ENCODE results near the gene TTLL5.

Gene TTLL5

DNA sequence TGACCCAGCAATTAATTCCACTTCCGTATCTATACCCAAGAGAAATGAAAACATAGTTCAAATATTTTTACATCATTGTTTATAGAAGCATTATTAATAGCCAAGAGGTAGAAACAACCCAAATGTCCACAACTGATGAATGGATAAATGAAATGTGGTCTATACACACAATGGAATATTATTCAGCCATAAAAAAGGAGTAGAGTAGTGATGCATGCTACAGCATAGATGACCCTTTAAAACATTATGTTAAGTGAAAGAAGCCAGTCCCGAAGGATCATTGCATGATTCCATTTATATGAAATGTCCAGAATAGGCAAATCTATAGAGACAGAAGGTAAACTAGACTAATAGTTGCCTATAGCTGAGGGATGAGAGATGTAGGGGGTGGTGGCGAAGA is 291.4 kb downstream of the TTLL5 start:
- TF ChIP-seq TAF1 (IDR thresholded peaks at IDR 0.05; ENCODE audit: low read depth), result no peak
- TF ChIP-seq, protein P1, sequence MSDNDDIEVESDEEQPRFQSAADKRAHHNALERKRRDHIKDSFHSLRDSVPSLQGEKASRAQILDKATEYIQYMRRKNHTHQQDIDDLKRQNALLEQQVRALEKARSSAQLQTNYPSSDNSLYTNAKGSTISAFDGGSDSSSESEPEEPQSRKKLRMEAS (IDR thresholded peaks at IDR 0.05), result no peak
- no peak for TF ChIP-seq CEBPB (IDR thresholded peaks at IDR 0.05)
- no peak for TF ChIP-seq YY1 (IDR thresholded peaks at IDR 0.05; ENCODE audit: low read depth)
- TF ChIP-seq TCF12 (IDR thresholded peaks at IDR 0.05; ENCODE audit: low read depth), result no peak
- TF ChIP-seq CREB1 (IDR thresholded peaks at IDR 0.05; ENCODE audit: low read depth), result no peak
- no peak for TF ChIP-seq RAD21 (IDR thresholded peaks at IDR 0.05; ENCODE audit: low read depth)
- TF ChIP-seq NFIC (IDR thresholded peaks at IDR 0.05), result no peak
- TF ChIP-seq, protein P2, sequence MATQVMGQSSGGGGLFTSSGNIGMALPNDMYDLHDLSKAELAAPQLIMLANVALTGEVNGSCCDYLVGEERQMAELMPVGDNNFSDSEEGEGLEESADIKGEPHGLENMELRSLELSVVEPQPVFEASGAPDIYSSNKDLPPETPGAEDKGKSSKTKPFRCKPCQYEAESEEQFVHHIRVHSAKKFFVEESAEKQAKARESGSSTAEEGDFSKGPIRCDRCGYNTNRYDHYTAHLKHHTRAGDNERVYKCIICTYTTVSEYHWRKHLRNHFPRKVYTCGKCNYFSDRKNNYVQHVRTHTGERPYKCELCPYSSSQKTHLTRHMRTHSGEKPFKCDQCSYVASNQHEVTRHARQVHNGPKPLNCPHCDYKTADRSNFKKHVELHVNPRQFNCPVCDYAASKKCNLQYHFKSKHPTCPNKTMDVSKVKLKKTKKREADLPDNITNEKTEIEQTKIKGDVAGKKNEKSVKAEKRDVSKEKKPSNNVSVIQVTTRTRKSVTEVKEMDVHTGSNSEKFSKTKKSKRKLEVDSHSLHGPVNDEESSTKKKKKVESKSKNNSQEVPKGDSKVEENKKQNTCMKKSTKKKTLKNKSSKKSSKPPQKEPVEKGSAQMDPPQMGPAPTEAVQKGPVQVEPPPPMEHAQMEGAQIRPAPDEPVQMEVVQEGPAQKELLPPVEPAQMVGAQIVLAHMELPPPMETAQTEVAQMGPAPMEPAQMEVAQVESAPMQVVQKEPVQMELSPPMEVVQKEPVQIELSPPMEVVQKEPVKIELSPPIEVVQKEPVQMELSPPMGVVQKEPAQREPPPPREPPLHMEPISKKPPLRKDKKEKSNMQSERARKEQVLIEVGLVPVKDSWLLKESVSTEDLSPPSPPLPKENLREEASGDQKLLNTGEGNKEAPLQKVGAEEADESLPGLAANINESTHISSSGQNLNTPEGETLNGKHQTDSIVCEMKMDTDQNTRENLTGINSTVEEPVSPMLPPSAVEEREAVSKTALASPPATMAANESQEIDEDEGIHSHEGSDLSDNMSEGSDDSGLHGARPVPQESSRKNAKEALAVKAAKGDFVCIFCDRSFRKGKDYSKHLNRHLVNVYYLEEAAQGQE (IDR thresholded peaks at IDR 0.05; ENCODE audit: low read depth), result no peak
- no peak for TF ChIP-seq FOXM1 (IDR thresholded peaks at IDR 0.05; ENCODE audit: borderline replicate concordance, low read depth)
- no peak for TF ChIP-seq EGR1 (IDR thresholded peaks at IDR 0.05)
- TF ChIP-seq EP300 (IDR thresholded peaks at IDR 0.05; ENCODE audit: borderline replicate concordance), result no peak
- no peak for TF ChIP-seq ZBTB7A (IDR thresholded peaks at IDR 0.05; ENCODE audit: low read depth)
- no peak for TF ChIP-seq TEAD4 (IDR thresholded peaks at IDR 0.05)
- TF ChIP-seq, protein P3, sequence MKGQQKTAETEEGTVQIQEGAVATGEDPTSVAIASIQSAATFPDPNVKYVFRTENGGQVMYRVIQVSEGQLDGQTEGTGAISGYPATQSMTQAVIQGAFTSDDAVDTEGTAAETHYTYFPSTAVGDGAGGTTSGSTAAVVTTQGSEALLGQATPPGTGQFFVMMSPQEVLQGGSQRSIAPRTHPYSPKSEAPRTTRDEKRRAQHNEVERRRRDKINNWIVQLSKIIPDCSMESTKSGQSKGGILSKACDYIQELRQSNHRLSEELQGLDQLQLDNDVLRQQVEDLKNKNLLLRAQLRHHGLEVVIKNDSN (IDR thresholded peaks at IDR 0.05), result no peak

DNA sequence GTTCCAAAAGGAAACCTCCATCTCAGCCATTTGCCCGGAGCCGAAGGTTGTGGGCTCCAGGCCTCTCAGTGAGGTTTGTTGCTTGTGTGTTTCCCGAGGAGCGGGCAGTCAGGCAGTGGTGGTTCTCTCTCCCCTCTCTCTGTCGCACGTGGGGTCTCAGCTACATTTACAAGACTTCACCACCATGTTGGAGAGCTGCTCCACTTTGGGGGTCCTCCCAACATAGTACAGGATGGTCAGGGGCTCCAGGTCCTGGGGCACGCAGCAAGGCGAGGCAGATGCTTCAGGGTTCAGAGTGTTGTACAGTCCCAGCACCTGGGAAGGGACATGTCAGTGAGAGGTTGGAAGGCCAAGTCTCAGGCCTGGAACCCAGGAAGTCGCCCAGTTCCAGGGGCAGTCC is 298.0 kb downstream of the TTLL5 start:
- no peak for TF ChIP-seq CREB1 (IDR thresholded peaks at IDR 0.05; ENCODE audit: low read depth)
- no peak for TF ChIP-seq ZBTB7A (IDR thresholded peaks at IDR 0.05; ENCODE audit: low read depth)
- no peak for TF ChIP-seq TCF12 (IDR thresholded peaks at IDR 0.05; ENCODE audit: low read depth)
- no peak for TF ChIP-seq EP300 (IDR thresholded peaks at IDR 0.05; ENCODE audit: borderline replicate concordance)
- TF ChIP-seq NFIC (IDR thresholded peaks at IDR 0.05), result no peak
- TF ChIP-seq YY1 (IDR thresholded peaks at IDR 0.05; ENCODE audit: low read depth), result no peak
- TF ChIP-seq, protein P2 (IDR thresholded peaks at IDR 0.05; ENCODE audit: low read depth), result no peak
- TF ChIP-seq, protein P1 (IDR thresholded peaks at IDR 0.05), result no peak
- TF ChIP-seq CEBPB (IDR thresholded peaks at IDR 0.05), result no peak

DNA sequence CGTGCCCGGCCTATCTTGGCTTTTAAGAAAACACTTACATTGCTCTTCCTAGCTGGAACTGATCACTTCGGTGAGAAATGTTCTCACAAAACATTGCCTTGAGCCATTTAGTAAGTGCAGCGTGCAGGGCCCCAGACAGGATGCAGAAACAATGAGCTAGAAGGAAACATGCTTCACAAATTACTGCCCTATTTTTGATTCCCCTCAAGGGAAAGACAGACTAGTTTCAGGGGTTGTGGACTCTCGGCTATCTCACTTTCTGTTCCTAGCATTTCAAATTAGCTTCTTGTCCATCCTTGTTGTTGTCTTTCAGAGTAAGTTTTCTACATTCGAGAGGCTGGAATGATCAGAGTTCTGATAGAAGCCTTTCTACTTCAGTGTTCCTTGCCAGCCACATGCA is 299.2 kb downstream of the TTLL5 start:
- TF ChIP-seq EP300 (IDR thresholded peaks at IDR 0.05; ENCODE audit: borderline replicate concordance) (no peak), TEAD4 (IDR thresholded peaks at IDR 0.05) (no peak), FOXM1 (IDR thresholded peaks at IDR 0.05; ENCODE audit: borderline replicate concordance, low read depth) (no peak)

DNA sequence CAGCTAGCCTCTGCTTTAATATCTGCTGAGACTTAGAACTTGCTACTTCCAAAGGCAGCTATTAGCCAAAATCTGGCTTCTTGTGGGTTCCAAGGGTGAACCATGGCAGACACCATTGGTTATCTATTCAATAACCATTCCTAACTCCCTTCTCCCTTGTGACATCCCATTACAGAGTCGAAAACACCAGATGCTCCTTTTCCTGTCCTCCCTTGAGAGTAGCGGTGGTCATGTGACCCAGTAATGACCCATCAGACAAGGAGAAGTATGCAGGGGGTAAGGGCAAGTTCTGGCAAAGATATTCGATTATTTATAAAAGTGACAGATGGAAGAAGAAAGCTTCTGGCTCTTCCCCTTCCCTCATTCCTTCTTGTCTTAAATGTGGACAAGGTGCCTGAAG is 300.6 kb downstream of the TTLL5 start:
- no peak for TF ChIP-seq NFIC (IDR thresholded peaks at IDR 0.05)
- TF ChIP-seq, protein P3 (IDR thresholded peaks at IDR 0.05), result peak; percentile 33; the same call in 1 of the 2 replicates

DNA sequence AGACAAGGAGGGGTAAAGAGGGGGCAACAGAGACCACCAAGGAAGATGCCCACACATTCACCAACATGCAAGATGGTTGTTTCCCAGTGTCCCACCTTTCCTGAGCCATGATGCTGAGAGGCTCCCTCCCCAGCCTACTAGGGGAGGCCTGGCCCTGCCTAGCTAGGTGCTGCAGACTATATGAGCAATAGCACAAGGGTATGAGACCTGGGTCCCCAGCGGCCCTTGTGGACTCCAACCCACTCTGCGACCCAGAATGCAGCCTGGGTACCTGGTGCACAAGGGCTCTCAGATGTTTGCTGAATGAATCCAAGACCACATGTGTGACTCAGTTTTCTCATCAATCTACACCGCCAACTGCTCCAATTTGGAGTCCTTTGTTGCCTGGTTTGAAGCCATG is 306.8 kb downstream of the TTLL5 start:
- TF ChIP-seq, protein P3 (IDR thresholded peaks at IDR 0.05), result no peak
- TF ChIP-seq CEBPB (IDR thresholded peaks at IDR 0.05), result no peak
- TF ChIP-seq TCF12 (IDR thresholded peaks at IDR 0.05; ENCODE audit: low read depth), result no peak
- no peak for TF ChIP-seq NFIC (IDR thresholded peaks at IDR 0.05)
- no peak for TF ChIP-seq CREB1 (IDR thresholded peaks at IDR 0.05; ENCODE audit: low read depth)
- no peak for TF ChIP-seq RAD21 (IDR thresholded peaks at IDR 0.05; ENCODE audit: low read depth)
- TF ChIP-seq, protein P1 (IDR thresholded peaks at IDR 0.05), result no peak
- no peak for TF ChIP-seq FOXM1 (IDR thresholded peaks at IDR 0.05; ENCODE audit: borderline replicate concordance, low read depth)
- no peak for TF ChIP-seq EGR1 (IDR thresholded peaks at IDR 0.05)
- TF ChIP-seq, protein P2 (IDR thresholded peaks at IDR 0.05; ENCODE audit: low read depth), result no peak
- TF ChIP-seq TAF1 (IDR thresholded peaks at IDR 0.05; ENCODE audit: low read depth), result no peak
- TF ChIP-seq YY1 (IDR thresholded peaks at IDR 0.05; ENCODE audit: low read depth), result no peak
- no peak for TF ChIP-seq EP300 (IDR thresholded peaks at IDR 0.05; ENCODE audit: borderline replicate concordance)
- no peak for TF ChIP-seq TEAD4 (IDR thresholded peaks at IDR 0.05)
- TF ChIP-seq ZBTB7A (IDR thresholded peaks at IDR 0.05; ENCODE audit: low read depth), result no peak
